Fibroblast of pulmonary artery (primary cell): ENCODE results near the gene TSPAN14.

Source experiments
- DNase-seq: peaks from one replicate; pipeline ENCODE4 v3.0.0-alpha.2; 2010; ENCODE audit warnings: low read depth
- H3K4me3 ChIP-seq: replicated peaks from 2 replicates; pipeline ENCODE4 v1.5.1; 2011; ENCODE audit warnings: low read depth, mild to moderate bottlenecking, control low read depth, low read length, moderate library complexity
- CTCF ChIP-seq: IDR thresholded peaks from 2 replicates; pipeline ENCODE4 v1.5.1; 2011; ENCODE audit warnings: mild to moderate bottlenecking, control low read depth, low read length, inconsistent platforms; ENCODE audit errors: missing control alignments

TSPAN14 gene

GRCh38 chr10:80421707-80422536 lies 32.2 kb upstream of the TSPAN14 start:
- no peak for DNase-seq
- TF ChIP-seq CTCF, result no peak

DNA sequence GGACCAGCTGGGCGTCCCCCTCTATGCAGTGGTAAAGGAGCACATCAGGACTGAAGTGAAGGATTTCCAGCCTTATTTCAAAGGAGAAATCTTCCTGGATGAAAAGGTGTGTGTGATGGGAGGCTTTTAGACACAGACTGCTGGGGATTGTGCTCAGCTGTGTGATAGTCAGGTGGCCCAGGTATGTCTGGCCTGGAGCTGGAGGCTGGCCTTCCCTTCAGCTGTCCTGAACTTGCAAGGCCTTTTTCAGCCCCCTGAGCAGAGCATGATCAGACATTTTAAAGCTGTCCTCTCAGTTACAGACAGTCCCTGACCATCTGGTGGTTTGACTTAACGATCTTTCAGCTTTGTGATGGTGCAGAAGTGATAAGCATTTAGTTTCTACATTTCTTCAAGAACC lies 28.2 kb upstream of the TSPAN14 start:
- no peak for TF ChIP-seq CTCF
- H3K4me3 ChIP-seq, result no peak overlapping the region
- no peak for DNase-seq

More at GRCh38 chr10:80421707-80422536, 32.2 kb upstream of the TSPAN14 start:
- H3K4me3 ChIP-seq, result no peak overlapping the region

DNA sequence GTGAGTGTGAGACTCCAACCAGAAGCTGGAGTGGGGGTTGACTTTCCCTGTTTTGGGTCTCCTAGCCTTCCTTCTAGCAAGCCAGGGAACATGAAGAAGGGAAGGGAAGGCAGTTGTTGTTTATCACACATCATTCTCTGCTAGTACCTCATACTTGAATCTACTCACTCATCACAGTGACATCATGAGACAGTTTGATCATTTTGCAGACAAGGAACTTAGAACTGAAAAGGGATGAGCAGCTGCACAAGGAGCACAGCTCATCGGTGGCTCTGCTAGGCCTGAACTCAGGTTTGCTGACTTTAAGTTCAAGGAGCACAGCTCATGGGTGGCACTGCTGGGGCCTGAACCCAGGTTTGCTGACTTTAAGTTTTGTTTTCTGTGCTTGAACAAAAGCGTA lies 26.6 kb upstream of the TSPAN14 start:
- H3K4me3 ChIP-seq, result no peak overlapping the region
- no peak for DNase-seq
- no peak for TF ChIP-seq CTCF

DNA sequence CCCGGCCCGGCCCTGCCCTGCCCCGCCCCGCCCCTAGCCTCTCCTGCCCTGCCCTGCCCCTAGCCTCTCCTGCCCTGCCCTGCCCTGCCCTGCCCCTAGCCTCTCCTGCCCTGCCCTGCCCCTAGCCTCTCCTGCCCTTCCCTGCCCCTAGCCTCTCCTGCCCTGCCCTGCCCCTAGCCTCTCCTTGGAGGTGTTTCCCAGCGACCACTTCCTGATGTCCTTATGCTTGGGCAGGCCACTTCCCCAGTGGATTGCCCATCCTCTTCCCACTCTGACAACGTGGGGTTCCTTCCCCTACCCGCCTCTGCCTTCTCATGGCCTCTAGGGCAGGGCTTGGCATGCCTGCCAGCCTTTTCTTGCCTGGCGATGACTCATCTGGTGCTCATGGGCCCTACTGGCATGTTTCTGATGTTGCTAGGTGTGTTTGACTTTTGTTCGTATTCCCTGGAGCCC lies 24.6 kb upstream of the TSPAN14 start:
- H3K4me3 ChIP-seq, result no peak overlapping the region
- no peak for TF ChIP-seq CTCF
- DNase-seq, result no peak

DNA sequence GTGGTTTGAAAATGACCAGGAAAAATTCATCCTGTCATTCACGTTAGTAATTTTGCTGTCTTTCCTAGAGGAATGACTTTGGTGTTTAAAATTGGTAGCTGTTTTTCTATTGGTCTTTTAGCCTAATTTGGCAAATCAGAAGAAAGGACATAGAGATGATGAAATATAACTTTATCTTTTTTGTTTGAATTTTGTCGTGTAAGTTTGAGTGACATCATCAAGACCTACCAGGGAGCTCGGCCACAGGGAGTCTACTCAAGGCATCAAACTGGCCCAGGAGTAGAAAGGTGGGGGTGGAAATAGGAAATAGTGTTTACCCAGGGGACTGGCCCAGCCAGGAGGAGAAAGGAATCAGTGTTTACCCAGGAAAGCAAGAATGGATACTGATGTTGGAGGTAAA lies 21.0 kb upstream of the TSPAN14 start:
- no peak for DNase-seq
- no peak overlapping the region for H3K4me3 ChIP-seq
- no peak for TF ChIP-seq CTCF

DNA sequence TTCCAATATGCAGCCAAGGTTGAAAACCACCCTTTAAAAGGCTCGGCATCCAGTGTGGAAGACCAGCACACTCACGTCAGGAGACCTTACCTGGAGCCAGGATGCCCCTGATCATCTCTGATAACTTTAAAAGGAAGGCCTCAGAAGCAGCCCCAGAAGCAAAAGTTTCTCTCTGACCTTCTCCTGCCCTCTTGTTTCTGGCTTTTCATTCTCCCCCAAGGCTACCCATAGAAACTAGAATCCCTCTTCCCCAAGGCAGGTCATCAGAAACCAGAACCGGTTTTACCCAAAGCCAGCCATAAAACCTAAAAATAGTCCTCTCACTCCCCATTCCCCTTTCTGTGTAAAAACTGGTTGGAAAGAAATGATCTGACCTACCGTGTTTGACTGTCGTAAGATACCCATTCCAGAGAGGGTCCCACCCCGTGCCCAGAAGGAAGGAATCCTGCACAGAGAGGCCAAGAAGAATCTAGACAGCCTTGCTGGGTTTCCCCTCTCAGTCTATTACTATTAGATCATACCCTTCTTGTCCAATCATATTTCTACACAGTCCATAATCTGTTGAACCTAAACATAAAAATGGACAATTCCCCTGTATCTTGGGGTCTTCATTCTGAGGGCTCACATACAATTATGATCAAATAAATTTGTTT lies 17.5 kb upstream of the TSPAN14 start:
- DNase-seq, result no peak
- no peak overlapping the region for H3K4me3 ChIP-seq
- TF ChIP-seq CTCF, result no peak

- TF ChIP-seq CTCF, result no peak
- DNase-seq, result no peak
- no peak overlapping the region for H3K4me3 ChIP-seq
Observed at GRCh38 chr10:80437227-80437626, 16.9 kb upstream of the TSPAN14 start.
